GM19238 (cell line): ENCODE measurements around the gene FSIP2.
"Not testable (repeated sequence)": the region's sequence is repeated elsewhere in the genome, so short reads cannot be mapped to it uniquely, and the experiment has no call there.

ENCODE experiments used
- DNase-seq: peaks from one replicate; pipeline ENCODE4 v3.0.0; 2011; ENCODE audit warnings: low spot score; ENCODE audit not compliant: insufficient read length

The FSIP2 gene

DNA sequence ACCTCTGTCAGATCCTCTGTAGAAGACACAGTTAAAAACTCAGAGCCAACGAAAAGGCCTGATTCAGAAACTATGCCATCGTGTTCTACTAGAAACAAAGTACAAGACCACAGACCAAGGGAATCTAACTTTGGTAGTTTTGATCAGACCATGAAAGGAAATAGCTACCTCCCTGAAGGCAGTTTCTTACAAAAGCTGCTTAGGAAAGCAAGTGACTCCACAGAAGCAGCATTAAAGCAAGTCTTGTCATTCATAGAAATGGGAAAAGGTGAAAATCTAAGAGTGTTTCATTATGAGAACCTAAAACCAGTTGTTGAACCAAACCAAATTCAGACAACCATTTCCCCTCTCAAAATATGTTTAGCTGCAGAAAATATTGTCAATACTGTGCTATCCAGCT lies 58.2 kb downstream of the FSIP2 start:
- no peak for DNase-seq

DNA sequence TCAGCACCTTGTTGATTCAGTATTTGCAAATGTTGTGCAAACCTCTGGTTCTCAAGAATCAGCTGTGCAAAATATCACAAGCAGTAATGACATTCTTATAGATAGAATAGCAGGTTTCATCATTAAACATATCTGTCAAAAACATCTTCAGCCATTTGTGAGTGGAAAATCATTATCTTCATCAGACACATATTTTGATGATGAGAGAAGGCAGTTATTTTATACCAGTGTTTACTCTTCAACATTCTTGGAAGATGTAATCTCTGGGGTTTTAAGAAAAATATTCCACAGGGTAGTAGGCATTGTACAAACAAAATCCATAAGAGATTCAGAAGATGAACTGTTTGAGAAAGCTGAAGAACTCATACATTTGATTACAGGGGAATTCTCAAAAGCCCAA lies 64.3 kb downstream of the FSIP2 start:
- DNase-seq = no peak

DNA sequence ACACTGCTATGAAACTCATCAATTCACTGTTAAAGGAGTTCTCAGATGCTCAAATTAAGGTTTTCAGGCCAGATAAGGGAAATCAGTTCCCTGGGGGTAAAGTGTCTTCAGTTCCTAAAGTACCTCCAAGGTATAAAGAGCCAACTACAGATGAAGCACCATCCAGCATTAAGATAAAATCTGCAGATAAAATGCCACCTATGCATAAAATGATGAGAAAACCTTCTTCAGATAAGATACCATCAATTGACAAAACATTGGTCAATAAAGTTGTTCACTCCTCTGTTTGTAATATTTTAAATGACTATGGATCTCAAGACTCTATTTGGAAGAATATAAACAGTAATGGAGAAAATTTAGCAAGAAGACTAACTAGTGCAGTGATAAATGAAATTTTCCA lies 68.2 kb downstream of the FSIP2 start:
- no peak for DNase-seq

DNA sequence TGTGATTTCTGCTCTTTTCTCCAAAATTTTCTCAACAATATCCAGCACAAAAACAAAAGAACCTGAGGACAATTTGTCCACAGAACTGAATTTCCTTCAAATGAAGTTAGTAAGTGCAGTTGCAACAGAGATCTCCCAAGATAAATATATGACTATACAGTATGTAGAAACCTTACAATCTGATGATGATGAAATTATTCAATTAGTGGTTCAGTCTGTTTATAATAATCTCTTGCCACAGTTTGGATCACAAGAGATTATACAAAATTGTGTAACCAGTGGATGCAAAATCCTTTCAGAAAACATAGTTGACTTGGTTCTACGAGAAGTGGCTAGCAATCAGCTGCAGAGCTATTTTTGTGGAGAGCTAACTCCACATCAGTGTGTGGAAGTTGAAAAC lies 68.7 kb downstream of the FSIP2 start:
- DNase-seq = no peak

DNA sequence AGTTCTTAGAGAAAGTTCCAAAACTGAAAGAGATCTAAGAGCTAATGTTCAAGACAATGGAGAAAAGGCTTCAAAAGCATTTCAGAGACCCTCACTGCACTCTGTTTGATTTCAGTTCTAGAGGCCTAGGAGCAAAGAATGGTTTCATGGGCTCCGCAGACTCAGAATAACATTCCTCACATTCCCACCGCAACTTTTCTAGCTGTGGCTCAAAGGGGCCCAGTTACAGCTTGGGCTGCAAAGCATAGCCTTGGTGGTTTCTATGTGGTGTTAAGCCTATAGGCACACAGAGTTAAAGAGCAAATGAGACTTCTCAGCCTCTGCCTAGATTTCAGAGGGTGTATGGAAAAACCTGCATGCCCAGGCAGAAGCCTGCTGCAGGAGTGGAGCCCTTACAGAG lies 73.0 kb downstream of the FSIP2 start:
- no peak for DNase-seq

DNA sequence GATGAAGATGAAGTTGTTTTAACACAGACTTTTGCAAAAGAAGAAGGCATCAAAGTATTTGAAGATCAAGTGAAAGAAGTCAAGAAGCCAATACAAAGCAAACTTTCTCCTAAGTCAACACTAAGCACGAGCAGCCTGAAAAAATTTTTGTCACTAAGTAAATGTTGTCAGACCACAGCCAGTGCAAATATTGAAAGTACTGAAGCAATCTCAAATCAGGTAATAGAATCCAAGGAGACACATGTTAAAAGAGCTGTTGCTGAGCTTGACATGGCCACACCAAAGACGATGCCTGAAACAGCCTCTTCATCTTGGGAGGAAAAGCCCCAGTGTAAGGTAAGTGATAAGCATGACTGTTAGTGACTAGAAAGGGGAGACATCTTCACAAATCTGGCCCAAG lies 75.1 kb downstream of the FSIP2 start:
- DNase-seq = no peak

DNA sequence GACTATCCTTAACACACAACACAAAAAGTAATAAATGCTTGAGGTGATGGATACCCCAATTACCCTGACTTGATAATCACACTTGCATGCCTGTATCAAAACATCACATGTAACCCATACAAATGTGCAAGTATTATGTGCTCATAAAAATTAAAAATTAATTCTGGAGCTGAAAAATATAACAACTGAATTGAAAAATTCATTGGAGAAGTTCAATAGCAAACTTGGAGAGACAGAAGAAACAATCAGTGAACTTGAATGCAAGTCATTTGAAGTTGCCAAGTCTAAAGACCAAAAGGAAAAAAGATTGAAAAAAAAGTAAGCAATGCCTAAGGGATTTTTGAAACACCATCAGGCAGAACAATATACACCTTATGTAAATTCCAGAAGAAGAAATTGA lies 79.4 kb downstream of the FSIP2 start:
- no peak for DNase-seq

DNA sequence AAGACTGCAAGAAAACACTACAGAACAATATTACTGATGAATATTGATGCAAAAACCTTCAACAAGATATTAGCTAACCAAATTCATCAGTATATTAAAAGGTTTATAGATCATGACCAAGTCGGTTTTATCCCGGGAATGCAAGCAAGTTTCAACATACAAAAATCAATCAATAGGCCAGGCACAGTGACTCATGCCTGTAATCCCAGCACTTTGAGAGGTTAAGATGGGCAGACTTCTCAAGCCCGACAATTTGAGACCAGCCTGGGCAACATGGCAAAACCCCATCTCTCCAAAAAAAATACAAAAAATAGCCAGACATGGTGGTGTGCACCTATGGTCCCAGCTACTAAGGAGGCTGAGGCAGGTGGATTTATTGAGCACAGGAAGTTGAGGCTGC lies 82.9 kb downstream of the FSIP2 start:
- DNase-seq = no peak

DNA sequence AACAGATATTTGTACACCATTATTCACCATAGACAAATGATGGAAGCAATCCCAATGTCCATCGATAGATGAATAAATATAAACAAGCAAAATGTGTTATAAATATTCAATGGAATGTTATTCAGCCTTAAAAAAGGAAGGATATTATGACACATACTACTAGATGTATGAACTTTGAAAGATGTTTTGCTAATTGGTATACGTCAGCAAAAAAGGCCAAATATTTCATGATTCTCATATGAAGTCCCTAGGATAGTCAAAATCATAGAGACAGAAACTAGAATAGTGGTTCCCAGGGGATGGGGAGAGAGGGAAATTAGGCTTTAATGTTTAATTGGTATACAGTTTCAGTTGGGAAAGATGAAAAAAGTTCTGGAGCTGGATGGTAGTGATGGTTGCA lies 85.2 kb downstream of the FSIP2 start:
- no peak for DNase-seq

DNA sequence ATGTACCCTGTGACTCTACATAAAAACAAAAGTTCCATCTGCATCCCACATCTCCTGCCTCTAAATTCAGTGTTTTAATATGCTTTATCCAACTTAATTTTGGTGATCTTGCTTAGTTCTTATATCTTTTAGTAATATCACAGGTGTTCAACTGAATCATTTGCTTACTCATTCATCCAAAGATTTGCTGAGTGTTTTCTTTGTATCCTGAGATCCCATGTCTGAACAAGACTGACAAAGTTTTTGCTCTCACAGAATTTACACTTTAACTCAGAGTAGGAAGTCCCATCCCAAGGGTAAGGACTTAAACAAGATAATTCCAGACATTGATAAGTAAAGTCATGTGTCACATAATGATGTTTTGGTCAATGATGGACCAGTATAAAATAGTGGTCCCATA lies 87.0 kb downstream of the FSIP2 start:
- DNase-seq = no peak

DNA sequence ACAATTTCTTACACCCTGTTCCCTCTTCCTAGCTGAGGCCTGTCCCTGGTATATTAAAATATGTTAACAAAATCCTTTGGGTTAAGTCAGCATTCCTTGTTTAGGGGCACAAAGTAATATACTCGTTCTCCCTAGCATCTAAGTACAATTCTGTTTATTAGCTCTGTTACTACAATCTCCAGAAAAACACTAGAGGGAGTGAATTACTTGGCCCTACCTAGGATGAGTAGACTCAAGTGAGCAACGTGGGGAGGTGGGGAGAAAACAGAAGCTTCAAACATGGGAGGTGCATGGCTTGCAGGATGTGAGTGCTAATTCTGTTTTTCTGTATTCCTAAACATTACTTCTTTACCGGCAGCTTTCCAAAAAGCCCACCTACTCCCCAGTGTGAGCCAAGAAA lies 89.7 kb downstream of the FSIP2 start:
- DNase-seq = no peak

DNA sequence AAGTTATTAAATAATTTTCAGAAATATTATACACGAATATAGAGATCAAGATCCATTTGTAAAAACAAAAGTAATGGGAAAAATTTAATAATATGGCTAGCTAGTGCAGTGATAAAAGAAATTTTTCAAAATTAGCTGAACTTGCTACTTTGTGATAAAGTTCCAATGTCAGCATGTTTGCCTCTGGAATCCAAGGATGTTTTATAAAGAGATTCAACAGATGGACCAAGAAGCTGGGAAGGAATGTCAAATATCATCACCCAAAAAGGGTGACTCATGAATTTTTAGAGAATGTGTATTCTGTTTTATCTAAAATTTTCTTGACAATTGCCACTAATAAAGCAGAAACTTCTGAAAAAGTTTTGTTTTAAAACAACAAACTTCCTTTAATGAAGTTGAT lies 95.3 kb downstream of the FSIP2 start:
- no peak for DNase-seq

DNA sequence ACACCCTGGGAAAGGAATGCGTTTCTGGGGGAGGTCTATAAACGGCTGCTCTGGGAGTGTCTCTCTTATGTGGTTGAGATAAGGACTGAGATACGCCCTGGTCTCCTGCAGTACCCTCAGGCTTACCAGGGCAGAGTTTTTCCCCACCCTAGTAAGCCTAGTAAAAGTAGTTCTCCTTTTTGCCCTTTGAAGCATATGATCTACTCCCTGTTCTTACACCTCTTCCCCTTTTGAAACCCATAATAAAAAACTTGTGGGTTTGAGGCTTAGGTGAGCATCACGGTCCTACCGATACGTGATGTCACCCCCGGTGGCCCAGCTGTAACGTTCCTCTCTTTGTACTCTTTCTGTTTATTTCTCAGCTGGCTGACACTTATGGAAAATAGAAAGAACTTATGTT lies 97.4 kb downstream of the FSIP2 start:
- DNase-seq = no peak

DNA sequence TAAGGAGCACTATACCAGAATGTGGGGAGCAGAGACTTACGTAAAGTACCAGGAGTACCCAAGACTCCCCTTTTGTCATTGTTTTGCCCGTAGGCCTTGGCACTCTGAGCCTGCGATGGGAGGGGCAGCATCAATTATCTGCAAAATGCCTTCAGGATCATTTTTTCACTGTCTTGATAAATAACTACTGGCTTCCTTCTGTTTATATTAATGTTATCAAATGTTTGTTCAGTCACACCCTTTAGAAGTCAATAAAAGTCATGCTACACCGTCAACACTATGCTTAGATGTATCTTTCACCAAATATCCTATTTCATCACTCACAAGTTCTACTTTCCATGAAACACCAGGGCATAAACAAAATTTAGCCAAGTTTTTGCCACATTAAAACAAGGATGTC lies 116.3 kb downstream of the FSIP2 start:
- DNase-seq = no peak

DNA sequence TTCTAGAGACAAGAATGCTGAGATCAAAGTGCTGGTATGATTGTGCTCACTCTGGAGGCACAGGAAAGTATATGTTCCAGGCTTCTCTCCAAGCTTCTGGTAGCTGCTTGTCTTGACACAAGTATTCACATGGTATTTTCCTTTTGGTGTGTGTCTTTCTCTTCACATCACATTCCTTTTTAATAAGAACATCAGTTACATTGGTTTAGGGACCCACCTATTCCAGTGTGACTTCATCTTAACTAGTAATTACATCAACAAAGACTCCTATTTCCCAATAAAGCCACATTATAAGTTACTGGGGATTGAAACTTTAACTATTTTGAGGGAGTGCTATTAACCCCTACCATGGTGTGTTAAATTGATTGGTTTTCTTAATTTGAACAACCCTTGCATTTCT lies 119.1 kb downstream of the FSIP2 start:
- no peak for DNase-seq

DNA sequence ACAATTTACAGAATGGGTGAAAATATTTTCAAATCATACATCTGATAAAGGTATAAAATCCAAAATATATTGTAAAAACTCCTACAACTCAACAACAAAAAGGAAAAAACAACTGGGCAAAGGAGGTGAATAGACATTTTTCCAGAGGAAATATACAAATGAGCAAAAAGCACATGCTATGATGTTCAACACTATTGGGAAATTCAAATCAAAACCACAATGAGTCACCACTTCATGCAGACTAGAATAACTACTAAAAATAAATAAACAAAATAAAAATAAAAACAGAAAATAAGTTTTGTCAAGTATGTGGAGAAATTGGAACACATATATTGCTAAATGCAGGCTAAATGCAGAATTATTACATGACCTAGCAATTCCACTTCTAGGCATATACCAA lies 120.9 kb downstream of the FSIP2 start:
- no peak for DNase-seq

DNA sequence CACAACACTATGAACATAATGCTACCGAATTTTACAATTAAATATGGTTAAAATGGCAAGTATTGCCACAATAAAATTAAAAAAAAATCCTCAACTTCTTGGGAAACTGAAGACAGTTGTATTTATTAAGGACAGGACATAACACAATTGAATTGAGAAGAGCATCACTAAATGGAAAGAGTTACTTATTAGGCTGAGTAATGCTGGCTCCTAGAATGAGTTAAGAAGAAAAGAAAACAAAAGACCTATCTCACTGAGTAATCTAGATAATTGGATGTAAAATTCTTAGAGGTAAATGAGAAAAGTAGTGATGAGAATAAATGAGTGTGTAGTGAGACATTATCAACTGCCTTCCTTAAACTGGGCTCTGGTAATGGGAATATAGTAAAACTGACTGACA lies 121.7 kb downstream of the FSIP2 start:
- no peak for DNase-seq

DNA sequence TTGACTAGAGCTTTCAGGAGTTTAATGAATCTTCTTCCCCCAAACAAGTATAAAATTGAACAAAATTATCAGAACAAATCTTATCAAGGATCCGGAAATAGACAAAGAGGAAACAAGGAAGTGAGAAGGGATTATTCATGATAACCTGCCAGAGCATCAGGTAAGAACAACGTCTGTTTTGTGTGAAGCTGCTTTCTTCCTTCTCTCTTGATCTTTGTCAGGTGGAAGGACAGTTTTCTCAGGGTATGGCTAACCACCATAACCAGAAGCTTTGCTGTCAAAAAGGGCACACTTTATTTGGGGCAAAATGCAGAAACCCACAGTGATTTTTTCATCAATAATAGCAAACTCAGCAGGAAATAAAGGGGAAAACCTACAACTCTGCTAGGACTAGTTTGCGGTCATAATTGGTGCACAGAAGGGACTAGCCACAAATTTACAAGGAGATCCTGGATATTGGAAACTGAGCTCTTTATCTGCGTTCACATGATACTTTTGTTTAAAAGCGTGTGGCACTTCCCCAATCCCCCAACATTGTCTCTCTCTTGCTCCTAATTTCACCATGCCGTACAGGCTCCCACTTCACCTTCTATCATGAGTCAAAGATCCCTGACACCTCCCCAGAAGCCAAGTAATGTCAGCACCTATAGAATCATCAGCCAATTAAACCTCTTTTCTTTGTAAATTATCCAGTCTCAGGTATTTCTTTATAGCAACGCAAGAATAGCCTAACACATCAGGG lies 124.2 kb downstream of the FSIP2 start:
- DNase-seq = no peak

DNA sequence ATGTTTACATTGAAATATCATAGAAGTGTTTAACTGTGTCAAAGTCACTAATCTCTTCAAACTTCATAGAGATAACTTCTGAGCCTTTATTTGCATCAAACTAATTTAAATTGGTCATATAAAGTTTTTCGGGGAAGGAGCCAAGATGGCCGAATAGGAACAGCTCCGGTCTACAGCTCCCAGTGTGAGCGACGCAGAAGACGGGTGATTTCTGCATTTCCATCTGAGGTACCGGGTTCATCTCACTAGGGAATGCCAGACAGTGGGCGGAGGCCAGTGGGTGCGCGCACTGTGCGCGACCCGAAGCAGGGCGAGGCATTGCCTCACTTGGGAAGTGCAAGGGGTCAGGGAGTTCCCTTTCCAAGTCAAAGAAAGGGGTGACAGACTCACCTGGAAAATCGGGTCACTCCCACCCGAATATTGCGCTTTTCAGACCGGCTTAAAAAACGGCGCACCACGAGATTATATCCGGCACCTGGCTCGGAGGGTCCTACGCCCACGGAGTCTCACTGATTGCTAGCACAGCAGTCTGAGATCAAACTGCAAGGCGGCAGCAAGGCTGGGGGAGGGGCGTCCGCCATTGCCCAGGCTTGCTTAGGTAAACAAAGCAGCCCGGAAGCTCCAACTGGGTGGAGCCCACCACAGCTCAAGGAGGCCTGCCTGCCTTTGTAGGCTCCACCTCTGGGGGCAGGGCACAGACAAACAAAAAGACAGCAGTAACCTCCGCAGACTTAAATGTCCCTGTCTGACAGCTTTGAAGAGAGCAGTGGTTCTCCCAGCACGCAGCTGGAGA lies 126.1 kb downstream of the FSIP2 start:
- not testable (repeated sequence) for DNase-seq

DNA sequence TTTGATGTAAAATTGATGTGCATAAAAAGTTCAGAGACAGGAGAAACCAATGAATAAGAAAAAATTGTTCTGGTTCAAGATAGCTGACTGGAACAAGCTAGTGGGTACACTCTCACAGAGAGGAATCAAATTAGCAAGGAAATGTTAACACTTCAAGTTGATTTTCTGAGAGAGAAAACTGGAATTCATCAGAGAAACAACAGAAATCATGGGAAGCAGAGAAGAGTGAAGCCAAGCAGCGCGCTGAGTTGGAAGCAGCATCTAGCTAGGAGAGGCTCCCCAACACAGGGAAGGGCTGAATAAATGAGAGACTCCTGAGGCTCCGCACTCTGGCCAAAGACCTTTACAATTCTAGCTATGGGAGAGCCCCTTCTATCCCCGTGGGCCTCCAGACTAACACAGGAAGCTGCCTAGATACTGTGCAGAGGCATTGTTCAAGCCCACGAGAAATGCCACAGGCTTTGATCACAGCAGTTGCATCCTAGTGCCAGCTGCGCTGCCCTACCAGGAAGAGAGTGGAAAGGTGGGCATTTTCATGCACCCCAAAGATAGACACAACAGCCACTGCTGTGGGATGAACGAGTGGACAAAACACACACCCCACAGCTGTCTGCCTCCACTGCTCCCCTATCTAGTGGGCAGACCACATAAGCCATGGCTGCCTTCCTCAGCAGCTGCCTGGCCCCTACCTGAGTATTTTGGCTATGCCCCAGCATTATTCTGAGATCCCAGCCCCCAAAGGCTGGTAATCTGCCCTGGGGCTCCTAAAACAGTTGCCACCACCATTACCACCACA lies 136.7 kb downstream of the FSIP2 start:
- no peak for DNase-seq

DNA sequence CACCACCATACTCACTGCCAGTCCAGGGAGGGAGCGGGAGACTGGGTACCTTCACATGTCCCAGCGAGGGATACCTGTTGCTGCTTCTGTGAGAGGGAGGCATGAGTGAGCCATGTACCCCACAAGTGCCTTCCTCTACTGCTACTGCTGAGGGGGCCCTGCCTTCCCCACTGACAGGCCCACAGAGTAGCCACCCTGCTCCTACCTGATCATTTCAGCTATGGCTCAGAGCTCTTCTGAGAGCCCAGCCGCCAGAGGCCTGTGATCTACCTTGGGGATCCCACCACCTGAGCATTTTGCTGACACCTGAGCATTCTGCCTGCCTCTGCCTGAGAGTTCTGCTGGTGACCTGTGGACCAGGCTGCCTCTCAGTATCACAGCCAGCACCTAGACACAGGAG lies 137.6 kb downstream of the FSIP2 start:
- no peak for DNase-seq

DNA sequence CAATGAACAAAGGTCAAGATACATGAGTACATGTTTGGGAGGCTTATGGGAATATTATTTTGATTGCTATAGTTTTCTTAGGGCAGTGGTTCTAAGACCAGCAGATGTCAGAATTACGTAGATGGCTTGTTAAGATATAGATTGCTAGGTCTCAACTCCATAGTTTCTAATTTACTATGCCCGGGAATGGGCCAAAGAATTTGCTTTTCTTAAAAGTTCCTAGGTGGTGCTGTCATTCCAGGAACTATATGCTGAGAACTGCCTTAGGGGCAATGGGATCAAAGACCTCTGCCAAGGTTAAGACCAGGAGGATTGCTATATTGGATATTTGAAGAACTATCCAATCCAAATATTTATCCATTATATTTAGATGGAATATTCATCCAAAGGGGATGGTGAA lies 141.8 kb downstream of the FSIP2 start:
- DNase-seq = no peak
